Stimulated activated naive CD8-positive, alpha-beta T cell treated with anti-CD3 and anti-CD28 coated beads, Interleukin-15, Interleukin-2, amounts not matched to agents 100 ng/mL and 50 ng/mL, for 24 hours (primary cell): ENCODE data around the gene CIAPIN1.

Source experiments
- H3K27ac Mint-ChIP-seq: one replicate; pipeline ENCODE4 v1.8.0; 2021; ENCODE audit warnings: mild to moderate bottlenecking, mixed read lengths
- H3K27me3 Mint-ChIP-seq: one replicate; pipeline ENCODE4 v1.8.0; 2021; ENCODE audit warnings: mixed read lengths
- H3K36me3 Mint-ChIP-seq: one replicate; pipeline ENCODE4 v1.8.0; 2021; ENCODE audit warnings: low read depth, mixed read lengths
- H3K4me1 Mint-ChIP-seq: one replicate; pipeline ENCODE4 v1.8.0; 2021; ENCODE audit warnings: low read depth, mixed read lengths
- H3K4me3 Mint-ChIP-seq: one replicate; pipeline ENCODE4 v1.8.0; 2021; ENCODE audit warnings: mild to moderate bottlenecking, mixed read lengths
- H3K9me3 Mint-ChIP-seq: one replicate; pipeline ENCODE4 v1.8.0; 2021; ENCODE audit warnings: mixed read lengths

The CIAPIN1 gene

GRCh38 chr16:57434003-57434402 lies 13.2 kb downstream of the CIAPIN1 start:
- Mint-ChIP-seq H3K36me3 (peaks cover 86% of the 10 kb centered on the region), H3K4me3 (no peak overlapping the region), H3K27me3 (no peaks in the 10 kb centered on the region), H3K27ac (no peak overlapping the region), H3K4me1 (peaks cover 20% of the 10 kb centered on the region), H3K9me3 (no peaks in the 10 kb centered on the region)

- Mint-ChIP-seq H3K36me3 (peaks cover 84% of the 10 kb centered on the region), H3K9me3 (no peaks in the 10 kb centered on the region), H3K27ac (no peak overlapping the region), H3K27me3 (no peaks in the 10 kb centered on the region), H3K4me1 (peaks cover 20% of the 10 kb centered on the region), H3K4me3 (no peak overlapping the region)
These were observed 14.2 kb downstream of the CIAPIN1 start for GRCh38 chr16:57432989-57433388.

GRCh38 chr16:57432505-57432904 lies 14.7 kb downstream of the CIAPIN1 start:
- Mint-ChIP-seq H3K36me3 (peaks cover 85% of the 10 kb centered on the region), H3K27ac (no peak overlapping the region), H3K27me3 (no peaks in the 10 kb centered on the region)

DNA sequence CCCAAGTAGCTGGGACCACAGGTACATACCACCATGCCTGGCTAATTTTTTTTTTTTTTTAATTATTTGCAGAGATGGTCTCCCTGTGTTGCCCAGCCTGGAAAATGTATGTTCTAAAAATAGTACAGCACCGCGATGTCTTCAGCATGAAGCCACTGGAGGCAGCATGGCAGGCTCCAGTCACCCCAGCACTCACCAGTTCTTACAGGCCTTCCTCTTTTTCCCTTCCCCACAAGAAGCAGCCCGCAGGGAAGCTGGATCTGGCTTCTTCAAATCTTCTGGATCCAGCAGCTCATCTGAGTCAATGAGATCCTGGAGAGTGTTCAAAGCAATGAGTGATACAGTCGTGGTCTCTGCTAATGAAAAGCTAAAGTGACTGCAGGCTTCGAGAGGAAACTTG lies 16.2 kb downstream of the CIAPIN1 start:
- H3K27me3 Mint-ChIP-seq: no peaks in the 10 kb centered on the region
- H3K9me3 Mint-ChIP-seq: no peaks in the 10 kb centered on the region
- H3K4me1 Mint-ChIP-seq: peaks cover 20% of the 10 kb centered on the region
- no peak overlapping the region for H3K4me3 Mint-ChIP-seq
- peaks cover 79% of the 10 kb centered on the region for H3K36me3 Mint-ChIP-seq
- H3K27ac Mint-ChIP-seq: no peak overlapping the region

More at GRCh38 chr16:57432505-57432904, 14.7 kb downstream of the CIAPIN1 start:
- H3K4me1 Mint-ChIP-seq: peaks cover 20% of the 10 kb centered on the region
- H3K4me3 Mint-ChIP-seq: no peak overlapping the region
- H3K9me3 Mint-ChIP-seq: no peaks in the 10 kb centered on the region

- Mint-ChIP-seq H3K9me3 (no peaks in the 10 kb centered on the region), H3K4me3 (no peak overlapping the region), H3K27ac (no peak overlapping the region), H3K36me3 (peaks cover 55% of the 10 kb centered on the region), H3K4me1 (no peaks in the 10 kb centered on the region), H3K27me3 (no peaks in the 10 kb centered on the region)
These were observed 19.4 kb downstream of the CIAPIN1 start for GRCh38 chr16:57427824-57428223.

- Mint-ChIP-seq H3K36me3 (peaks cover 50% of the 10 kb centered on the region), H3K9me3 (no peaks in the 10 kb centered on the region), H3K27ac (peak overlapping the region; percentile 45), H3K4me1 (peaks cover 3% of the 10 kb centered on the region), H3K4me3 (no peak overlapping the region), H3K27me3 (no peaks in the 10 kb centered on the region)
These were observed 19.9 kb downstream of the CIAPIN1 start for GRCh38 chr16:57427307-57427706.

GRCh38 chr16:57426356-57426755 lies 20.8 kb downstream of the CIAPIN1 start:
- Mint-ChIP-seq H3K36me3 (peaks cover 43% of the 10 kb centered on the region), H3K9me3 (no peaks in the 10 kb centered on the region), H3K27me3 (no peaks in the 10 kb centered on the region), H3K27ac (no peak overlapping the region), H3K4me3 (no peak overlapping the region), H3K4me1 (peaks cover 6% of the 10 kb centered on the region)

DNA sequence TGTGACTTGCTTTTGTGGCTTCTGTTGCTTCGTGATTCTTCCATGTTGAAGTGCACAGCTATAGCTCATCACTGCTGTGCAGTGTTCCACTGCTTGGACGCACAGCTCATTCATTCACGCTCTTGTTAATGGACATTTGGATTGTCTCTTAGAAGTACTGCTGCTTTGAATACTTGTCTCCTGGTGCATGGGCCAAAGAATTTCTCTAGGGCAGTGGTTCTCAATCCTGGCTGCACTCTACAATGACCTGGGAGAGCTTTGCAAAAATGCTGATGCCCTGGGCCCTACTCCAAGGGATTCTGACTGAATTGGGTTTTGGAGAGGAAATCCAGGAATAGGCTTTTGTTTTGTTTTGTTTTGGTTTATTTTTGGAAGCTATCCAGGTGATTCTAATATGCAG lies 22.6 kb downstream of the CIAPIN1 start:
- H3K27ac Mint-ChIP-seq: no peak overlapping the region
- no peaks in the 10 kb centered on the region for H3K27me3 Mint-ChIP-seq
- H3K36me3 Mint-ChIP-seq: peaks cover 26% of the 10 kb centered on the region
- no peak overlapping the region for H3K4me3 Mint-ChIP-seq
- H3K9me3 Mint-ChIP-seq: no peaks in the 10 kb centered on the region
- H3K4me1 Mint-ChIP-seq: peaks cover 8% of the 10 kb centered on the region

GRCh38 chr16:57423152-57423551 lies 24.0 kb downstream of the CIAPIN1 start:
- Mint-ChIP-seq H3K9me3 (no peaks in the 10 kb centered on the region), H3K4me1 (peaks cover 19% of the 10 kb centered on the region), H3K4me3 (no peak overlapping the region), H3K27ac (no peak overlapping the region), H3K27me3 (no peaks in the 10 kb centered on the region), H3K36me3 (peaks cover 14% of the 10 kb centered on the region)

GRCh38 chr16:57422026-57422944 lies 24.9 kb downstream of the CIAPIN1 start:
- Mint-ChIP-seq H3K27me3 (no peaks in the 10 kb centered on the region), H3K36me3 (peaks cover 7% of the 10 kb centered on the region), H3K4me3 (no peak overlapping the region), H3K4me1 (peaks cover 20% of the 10 kb centered on the region), H3K9me3 (no peaks in the 10 kb centered on the region), H3K27ac (no peak overlapping the region)

DNA sequence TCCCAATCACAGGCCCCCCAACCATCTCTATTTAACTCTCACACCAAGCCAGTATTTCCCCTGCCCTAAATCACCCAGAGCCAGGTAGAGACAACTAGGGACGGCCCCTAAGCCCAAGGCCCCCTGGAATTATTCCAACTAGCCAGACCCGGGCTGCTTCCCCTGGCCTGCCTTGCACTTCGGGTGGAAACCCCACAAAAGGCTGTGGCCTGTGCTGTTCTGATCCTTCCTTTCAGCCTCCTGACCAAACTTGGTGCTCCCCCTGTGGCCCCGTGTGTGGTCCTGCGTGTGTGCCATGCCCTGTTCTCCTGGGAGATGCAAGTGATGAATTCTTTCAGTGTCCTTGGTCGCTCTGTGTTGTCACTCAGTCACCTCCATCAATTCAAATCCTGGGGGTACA lies 27.7 kb downstream of the CIAPIN1 start:
- peaks cover 37% of the 10 kb centered on the region for H3K4me1 Mint-ChIP-seq
- H3K36me3 Mint-ChIP-seq: no peaks in the 10 kb centered on the region
- H3K27me3 Mint-ChIP-seq: no peaks in the 10 kb centered on the region
- H3K9me3 Mint-ChIP-seq: no peaks in the 10 kb centered on the region
- no peak overlapping the region for H3K27ac Mint-ChIP-seq
- H3K4me3 Mint-ChIP-seq: no peak overlapping the region

DNA sequence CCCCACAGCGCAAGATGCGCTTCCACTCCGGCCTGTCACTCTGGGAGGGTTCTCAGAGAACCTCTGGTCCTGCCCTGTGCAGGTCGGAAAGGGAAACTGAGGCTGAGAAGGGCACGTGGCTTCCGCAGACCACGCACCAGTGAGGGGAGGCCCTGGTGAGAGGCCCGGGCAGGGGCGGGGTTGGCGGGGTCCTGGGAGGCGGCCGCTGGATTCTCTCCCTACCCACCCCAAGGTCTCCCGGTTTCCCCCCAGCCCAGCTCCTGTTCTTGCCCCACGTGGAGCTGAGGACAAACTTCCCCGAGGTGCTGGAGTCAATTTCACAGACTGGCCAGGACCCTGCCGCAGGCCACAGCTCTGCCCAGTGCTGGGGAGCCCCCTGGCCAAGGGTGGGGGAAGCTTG lies 31.1 kb downstream of the CIAPIN1 start:
- H3K4me3 Mint-ChIP-seq: peak overlapping the region; percentile 11
- H3K27ac Mint-ChIP-seq: no peak overlapping the region
- H3K36me3 Mint-ChIP-seq: no peaks in the 10 kb centered on the region
- no peaks in the 10 kb centered on the region for H3K27me3 Mint-ChIP-seq
- H3K4me1 Mint-ChIP-seq: peaks cover 41% of the 10 kb centered on the region
- H3K9me3 Mint-ChIP-seq: no peaks in the 10 kb centered on the region

DNA sequence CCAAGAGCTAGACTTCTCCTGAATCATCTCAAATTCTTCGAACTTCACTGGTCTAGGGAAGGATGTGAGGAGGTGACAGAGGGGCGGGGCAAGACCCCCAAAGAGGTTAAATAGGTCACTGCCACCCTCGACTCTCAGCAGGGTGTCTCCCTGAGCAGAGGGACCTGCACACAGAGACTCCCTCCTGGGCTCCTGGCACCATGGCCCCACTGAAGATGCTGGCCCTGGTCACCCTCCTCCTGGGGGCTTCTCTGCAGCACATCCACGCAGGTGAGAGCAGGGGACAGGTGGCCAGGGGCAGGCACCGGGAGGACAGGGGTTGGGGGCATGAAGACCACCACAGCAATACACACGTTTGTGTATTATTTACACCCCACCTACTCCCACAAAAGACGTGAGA lies 33.5 kb downstream of the CIAPIN1 start:
- peak overlapping the region; percentile 4 for H3K27ac Mint-ChIP-seq
- no peaks in the 10 kb centered on the region for H3K36me3 Mint-ChIP-seq
- no peak overlapping the region for H3K4me3 Mint-ChIP-seq
- H3K4me1 Mint-ChIP-seq: peaks cover 33% of the 10 kb centered on the region
- H3K9me3 Mint-ChIP-seq: no peaks in the 10 kb centered on the region
- no peaks in the 10 kb centered on the region for H3K27me3 Mint-ChIP-seq

GRCh38 chr16:57413301-57413730 lies 33.9 kb downstream of the CIAPIN1 start:
- Mint-ChIP-seq H3K9me3 (no peaks in the 10 kb centered on the region), H3K27me3 (no peaks in the 10 kb centered on the region), H3K36me3 (no peaks in the 10 kb centered on the region), H3K27ac (peak overlapping the region; percentile 17), H3K4me3 (no peak overlapping the region), H3K4me1 (peaks cover 30% of the 10 kb centered on the region)

DNA sequence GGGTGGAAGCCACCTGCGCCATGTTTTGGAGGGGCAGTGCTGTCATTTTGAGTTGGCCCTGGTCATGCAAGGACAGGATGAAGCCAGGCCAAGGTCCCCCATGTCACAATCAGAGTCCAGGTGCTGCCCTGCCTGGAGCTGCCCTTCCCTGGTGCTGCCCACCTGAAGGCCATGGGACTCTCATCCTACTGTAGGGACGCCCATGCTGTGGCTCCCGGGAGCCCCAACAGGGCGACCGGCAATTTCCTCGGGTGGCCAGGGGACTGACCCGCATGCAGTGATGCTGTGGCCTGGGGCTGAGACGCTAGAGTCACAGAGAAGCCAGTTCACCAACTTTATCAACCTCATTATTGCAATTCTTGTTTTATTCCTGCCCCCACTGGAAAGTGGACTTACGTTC lies 34.6 kb downstream of the CIAPIN1 start:
- Mint-ChIP-seq H3K4me3 (no peak overlapping the region), H3K9me3 (no peaks in the 10 kb centered on the region), H3K27me3 (no peaks in the 10 kb centered on the region), H3K36me3 (no peaks in the 10 kb centered on the region), H3K27ac (no peak overlapping the region), H3K4me1 (peaks cover 30% of the 10 kb centered on the region)
